ENCODE data around the gene OR52D1.

OR52D1 gene

DNA sequence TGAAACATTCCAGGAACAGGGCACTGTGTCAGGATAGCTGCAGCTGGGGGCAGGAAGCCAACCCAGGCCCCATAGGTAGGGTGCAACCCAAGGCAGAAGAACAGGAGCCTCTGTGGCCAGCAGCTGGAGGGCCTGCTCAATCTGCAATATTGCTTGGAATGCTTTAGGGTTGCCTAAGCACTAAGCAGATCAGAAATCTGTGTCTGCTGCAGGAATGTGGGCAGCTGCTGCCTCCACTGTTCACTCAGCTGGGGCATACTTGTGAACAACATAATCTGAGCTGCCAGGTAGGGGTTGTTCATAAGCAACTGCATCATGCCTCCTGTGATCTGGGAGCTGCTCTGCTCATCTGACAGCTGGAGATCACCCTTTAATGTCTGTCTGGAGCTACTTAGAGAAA is 26.4 kb downstream of the OR52D1 start:
- DNase-seq (ENCODE audit: low spot score): no peak

GRCh38 chr11:5516599-5516998 is 28.1 kb downstream of the OR52D1 start, which contains the start of gene UBQLNL:
Gene UBQLNL, minus strand, starts transcription at chr11:5516699. Its CDS starts 258 bp downstream, at chr11:5516441.
- DNase-seq (ENCODE audit: low spot score): no peak

GRCh38 chr11:5521540-5521939 is 33.1 kb downstream of the OR52D1 start:
- no peak for DNase-seq (ENCODE audit: low spot score)

DNA sequence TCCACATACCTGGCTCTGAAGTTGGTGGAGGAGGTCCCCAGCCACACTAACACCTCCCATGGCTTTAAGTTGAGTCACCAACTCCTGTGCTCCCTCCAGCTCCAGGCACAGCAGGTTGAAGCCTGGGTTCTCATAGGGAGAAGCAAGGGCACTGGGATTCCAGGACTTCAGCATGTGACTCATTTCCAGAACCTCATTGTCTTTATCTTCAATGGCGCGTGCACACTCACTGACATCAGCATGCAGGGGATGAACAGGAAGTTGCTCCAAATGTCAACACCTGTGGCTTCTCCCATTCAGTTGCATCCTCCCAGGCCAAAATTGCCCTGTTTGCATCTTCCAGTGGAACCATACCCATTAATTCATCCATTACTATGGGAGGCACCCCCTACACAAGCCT is 33.8 kb downstream of the OR52D1 start:
- no peak for DNase-seq (ENCODE audit: low spot score)

GRCh38 chr11:5524756-5525155 is 36.3 kb downstream of the OR52D1 start:
- no peak for DNase-seq (ENCODE audit: low spot score)

DNA sequence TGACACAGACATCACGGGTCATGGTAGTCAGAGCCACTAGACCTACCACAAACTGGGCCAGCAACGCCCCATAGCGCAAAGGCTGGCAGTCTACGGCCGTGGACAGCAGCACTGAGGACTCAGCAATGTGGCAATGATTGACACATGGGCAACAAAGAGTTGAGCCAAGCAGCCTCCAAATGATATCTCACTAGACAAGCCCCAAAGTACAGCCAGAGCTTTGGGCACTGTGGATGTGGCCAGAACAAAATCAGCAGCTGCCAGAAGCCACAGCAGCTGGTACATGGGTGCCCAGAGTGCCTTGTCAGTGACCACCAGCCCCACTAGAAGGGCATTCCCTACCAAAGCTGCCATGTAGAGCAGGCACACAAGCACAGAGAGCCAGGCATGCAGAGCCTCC is 39.2 kb downstream of the OR52D1 start:
- DNase-seq (ENCODE audit: low spot score): no peak

GRCh38 chr11:5528495-5528894 is 40.0 kb downstream of the OR52D1 start:
- no peak for DNase-seq (ENCODE audit: low spot score)

DNA sequence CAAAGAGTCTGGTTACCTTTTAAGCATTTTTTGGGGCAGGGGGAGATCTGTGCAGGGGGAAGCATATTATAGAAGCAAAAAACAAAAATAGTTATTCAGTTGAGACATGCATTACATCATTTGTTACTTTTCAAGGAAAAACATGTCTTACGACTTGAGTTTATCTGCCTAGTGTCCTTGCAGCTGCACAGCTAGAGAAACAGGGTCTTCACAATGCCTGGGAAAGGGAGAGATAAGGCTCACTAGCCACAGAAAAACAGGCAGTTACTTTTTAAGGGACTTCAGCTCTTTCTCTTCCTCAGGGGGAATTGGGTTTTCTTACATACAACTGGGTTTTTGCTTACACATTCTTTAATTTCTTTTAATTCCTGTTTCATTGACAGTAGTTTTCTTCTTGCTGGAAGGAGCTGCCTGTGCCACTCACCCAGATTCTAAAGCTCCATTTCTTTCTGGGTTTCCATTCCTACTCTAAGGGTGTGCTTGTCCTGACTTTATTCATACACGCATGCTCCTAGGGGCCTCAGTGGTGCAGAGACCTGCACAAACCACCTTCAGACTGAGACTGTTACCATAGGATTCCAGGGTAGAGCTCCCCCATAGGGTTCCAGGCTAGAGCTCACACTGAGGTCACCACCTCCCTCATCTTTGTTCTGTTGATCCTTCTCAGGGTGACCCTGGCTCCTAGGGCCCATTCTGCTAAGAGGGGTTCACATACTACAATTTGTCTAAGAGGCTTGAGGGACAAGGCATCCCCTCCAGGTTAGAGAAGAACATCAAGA is 42.8 kb downstream of the OR52D1 start:
- no peak for DNase-seq (ENCODE audit: low spot score)

GRCh38 chr11:5534046-5534445 is 45.6 kb downstream of the OR52D1 start:
- DNase-seq (ENCODE audit: low spot score): no peak

GRCh38 chr11:5536482-5536881 is 48.0 kb downstream of the OR52D1 start:
- no peak for DNase-seq (ENCODE audit: low spot score)

Measured in Ammon's horn (tissue), 1 donor.